ENCODE results near the gene MSANTD2.

MSANTD2 gene

GRCh38 chr11:124800226-124800929 lies at the start of gene MSANTD2:
Gene MSANTD2, minus strand, starts transcription at chr11:124800406. Its CDS starts 26 bp downstream, at chr11:124800380.
- H3K9me3 ChIP-seq (ENCODE audit: control insufficient read depth, low read depth, low read length) = no peaks in the 10 kb centered on the region
- H3K4me1 ChIP-seq (ENCODE audit: control insufficient read depth, low read depth, low read length) = peaks cover 16% of the 10 kb centered on the region
- no peaks in the 10 kb centered on the region for H3K27me3 ChIP-seq (ENCODE audit: control insufficient read depth, insufficient read depth, low read length)
- H3K36me3 ChIP-seq (ENCODE audit: control insufficient read depth, low read depth, low read length) = no peaks in the 10 kb centered on the region
- H3K27ac ChIP-seq (ENCODE audit: low read length) = peak within 1 kb of the TSS; percentile 48
- peak within 1 kb of the TSS; percentile 65 for H3K4me3 ChIP-seq (ENCODE audit: low read length)
- H3K9ac ChIP-seq (ENCODE audit: low read length) = peak within 1 kb of the TSS; percentile 55

- Histone ChIP-seq H3K27me3 (ENCODE audit: control insufficient read depth, insufficient read depth, low read length) (peaks cover 100% of the 10 kb centered on the region), H3K4me3 (ENCODE audit: low read length) (no peak overlapping the region), H3K9me3 (ENCODE audit: control insufficient read depth, low read depth, low read length) (no peaks in the 10 kb centered on the region), H3K36me3 (ENCODE audit: control insufficient read depth, low read depth, low read length) (no peaks in the 10 kb centered on the region), H3K27ac (ENCODE audit: low read length) (no peak overlapping the region), H3K4me1 (ENCODE audit: control insufficient read depth, low read depth, low read length) (peaks cover 17% of the 10 kb centered on the region), H3K9ac (ENCODE audit: low read length) (no peak overlapping the region)
These were observed 46.0 kb upstream of the MSANTD2 start for GRCh38 chr11:124846070-124846673.

DNA sequence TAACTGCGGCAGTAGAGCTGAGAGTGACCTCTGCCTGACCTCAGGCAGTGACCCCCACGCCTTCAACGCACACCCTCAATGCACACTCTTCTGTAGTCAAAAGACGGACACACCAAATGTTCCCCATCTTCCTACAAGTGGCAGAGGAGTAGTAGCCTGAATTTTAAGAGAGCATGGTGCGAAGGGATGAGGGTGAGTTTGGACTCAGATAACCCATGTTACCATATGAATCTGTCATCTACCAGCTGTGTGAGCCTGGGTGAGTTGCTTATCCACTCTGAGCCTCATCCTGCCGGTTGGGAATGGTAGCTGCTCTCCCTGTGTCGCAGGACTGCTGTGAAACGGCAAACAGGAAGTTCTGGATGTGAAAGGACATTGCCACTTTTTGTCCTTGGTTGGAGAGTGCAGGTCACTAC lies 44.5 kb upstream of the MSANTD2 start:
- Histone ChIP-seq H3K27me3 (ENCODE audit: control insufficient read depth, insufficient read depth, low read length) (peaks cover 100% of the 10 kb centered on the region), H3K36me3 (ENCODE audit: control insufficient read depth, low read depth, low read length) (no peaks in the 10 kb centered on the region), H3K4me1 (ENCODE audit: control insufficient read depth, low read depth, low read length) (peaks cover 22% of the 10 kb centered on the region), H3K4me3 (ENCODE audit: low read length) (no peak overlapping the region), H3K9ac (ENCODE audit: low read length) (no peak overlapping the region), H3K27ac (ENCODE audit: low read length) (no peak overlapping the region), H3K9me3 (ENCODE audit: control insufficient read depth, low read depth, low read length) (no peaks in the 10 kb centered on the region)

- H3K27ac ChIP-seq (ENCODE audit: low read length) = no peak overlapping the region
- H3K9ac ChIP-seq (ENCODE audit: low read length) = no peak overlapping the region
- H3K4me1 ChIP-seq (ENCODE audit: control insufficient read depth, low read depth, low read length) = peaks cover 22% of the 10 kb centered on the region
- no peaks in the 10 kb centered on the region for H3K36me3 ChIP-seq (ENCODE audit: control insufficient read depth, low read depth, low read length)
- peak overlapping the region; percentile 49 for H3K4me3 ChIP-seq (ENCODE audit: low read length)
- no peaks in the 10 kb centered on the region for H3K9me3 ChIP-seq (ENCODE audit: control insufficient read depth, low read depth, low read length)
- H3K27me3 ChIP-seq (ENCODE audit: control insufficient read depth, insufficient read depth, low read length) = peaks cover 100% of the 10 kb centered on the region
These were observed 43.4 kb upstream of the MSANTD2 start for GRCh38 chr11:124843616-124843910.

GRCh38 chr11:124842305-124842704 lies 42.1 kb upstream of the MSANTD2 start:
- Histone ChIP-seq H3K9me3 (ENCODE audit: control insufficient read depth, low read depth, low read length) (no peaks in the 10 kb centered on the region), H3K36me3 (ENCODE audit: control insufficient read depth, low read depth, low read length) (no peaks in the 10 kb centered on the region), H3K27me3 (ENCODE audit: control insufficient read depth, insufficient read depth, low read length) (peaks cover 100% of the 10 kb centered on the region), H3K9ac (ENCODE audit: low read length) (no peak overlapping the region), H3K4me3 (ENCODE audit: low read length) (peak overlapping the region; percentile 49), H3K27ac (ENCODE audit: low read length) (no peak overlapping the region), H3K4me1 (ENCODE audit: control insufficient read depth, low read depth, low read length) (peaks cover 20% of the 10 kb centered on the region)

GRCh38 chr11:124841840-124842239 lies 41.6 kb upstream of the MSANTD2 start:
- Histone ChIP-seq H3K27ac (ENCODE audit: low read length) (no peak overlapping the region), H3K4me1 (ENCODE audit: control insufficient read depth, low read depth, low read length) (peaks cover 23% of the 10 kb centered on the region), H3K9me3 (ENCODE audit: control insufficient read depth, low read depth, low read length) (no peaks in the 10 kb centered on the region), H3K36me3 (ENCODE audit: control insufficient read depth, low read depth, low read length) (no peaks in the 10 kb centered on the region), H3K27me3 (ENCODE audit: control insufficient read depth, insufficient read depth, low read length) (peaks cover 100% of the 10 kb centered on the region), H3K4me3 (ENCODE audit: low read length) (no peak overlapping the region), H3K9ac (ENCODE audit: low read length) (no peak overlapping the region)

DNA sequence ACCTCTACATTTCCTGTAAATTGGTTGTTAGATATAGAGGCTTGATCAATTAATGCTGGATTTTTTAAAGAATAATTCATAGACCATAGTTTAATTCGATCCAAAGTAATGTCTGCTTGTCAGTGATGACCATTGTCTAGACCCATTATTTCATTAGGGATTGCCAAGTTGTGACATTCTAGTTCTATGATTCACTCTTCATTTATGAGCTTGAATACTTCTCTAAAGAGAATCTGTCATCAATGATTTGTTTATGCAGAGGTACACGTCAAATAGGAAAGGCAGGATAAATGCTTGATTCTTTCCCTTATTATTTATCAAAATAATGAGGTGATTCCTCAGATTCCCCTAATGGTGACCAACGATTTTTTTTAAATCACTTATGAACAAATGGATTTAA lies 41.0 kb upstream of the MSANTD2 start:
- H3K4me3 ChIP-seq (ENCODE audit: low read length) = no peak overlapping the region
- no peak overlapping the region for H3K9ac ChIP-seq (ENCODE audit: low read length)
- peaks cover 23% of the 10 kb centered on the region for H3K4me1 ChIP-seq (ENCODE audit: control insufficient read depth, low read depth, low read length)
- H3K27me3 ChIP-seq (ENCODE audit: control insufficient read depth, insufficient read depth, low read length) = peaks cover 100% of the 10 kb centered on the region
- H3K36me3 ChIP-seq (ENCODE audit: control insufficient read depth, low read depth, low read length) = no peaks in the 10 kb centered on the region
- H3K27ac ChIP-seq (ENCODE audit: low read length) = no peak overlapping the region
- H3K9me3 ChIP-seq (ENCODE audit: control insufficient read depth, low read depth, low read length) = no peaks in the 10 kb centered on the region

- Histone ChIP-seq H3K9ac (ENCODE audit: low read length) (no peak overlapping the region), H3K27ac (ENCODE audit: low read length) (no peak overlapping the region), H3K27me3 (ENCODE audit: control insufficient read depth, insufficient read depth, low read length) (peaks cover 99% of the 10 kb centered on the region)
These were observed 40.5 kb upstream of the MSANTD2 start for GRCh38 chr11:124840666-124841065.

GRCh38 chr11:124839972-124840621 lies 39.9 kb upstream of the MSANTD2 start:
- no peak overlapping the region for H3K9ac ChIP-seq (ENCODE audit: low read length)
- H3K4me3 ChIP-seq (ENCODE audit: low read length) = peak overlapping the region; percentile 46

More at GRCh38 chr11:124840666-124841065, 40.5 kb upstream of the MSANTD2 start:
- Histone ChIP-seq H3K4me3 (ENCODE audit: low read length) (no peak overlapping the region), H3K4me1 (ENCODE audit: control insufficient read depth, low read depth, low read length) (peaks cover 23% of the 10 kb centered on the region), H3K36me3 (ENCODE audit: control insufficient read depth, low read depth, low read length) (no peaks in the 10 kb centered on the region), H3K9me3 (ENCODE audit: control insufficient read depth, low read depth, low read length) (no peaks in the 10 kb centered on the region)

GRCh38 chr11:124839128-124839971 lies 39.1 kb upstream of the MSANTD2 start:
- Histone ChIP-seq H3K36me3 (ENCODE audit: control insufficient read depth, low read depth, low read length) (no peaks in the 10 kb centered on the region), H3K4me3 (ENCODE audit: low read length) (peak overlapping the region; percentile 46), H3K9me3 (ENCODE audit: control insufficient read depth, low read depth, low read length) (no peaks in the 10 kb centered on the region), H3K4me1 (ENCODE audit: control insufficient read depth, low read depth, low read length) (peaks cover 19% of the 10 kb centered on the region), H3K27me3 (ENCODE audit: control insufficient read depth, insufficient read depth, low read length) (peaks cover 85% of the 10 kb centered on the region), H3K27ac (ENCODE audit: low read length) (no peak overlapping the region), H3K9ac (ENCODE audit: low read length) (no peak overlapping the region)

More at GRCh38 chr11:124839972-124840621, 39.9 kb upstream of the MSANTD2 start:
- H3K4me1 ChIP-seq (ENCODE audit: control insufficient read depth, low read depth, low read length) = peaks cover 23% of the 10 kb centered on the region
- peaks cover 93% of the 10 kb centered on the region for H3K27me3 ChIP-seq (ENCODE audit: control insufficient read depth, insufficient read depth, low read length)
- H3K36me3 ChIP-seq (ENCODE audit: control insufficient read depth, low read depth, low read length) = no peaks in the 10 kb centered on the region
- no peaks in the 10 kb centered on the region for H3K9me3 ChIP-seq (ENCODE audit: control insufficient read depth, low read depth, low read length)
- no peak overlapping the region for H3K27ac ChIP-seq (ENCODE audit: low read length)

DNA sequence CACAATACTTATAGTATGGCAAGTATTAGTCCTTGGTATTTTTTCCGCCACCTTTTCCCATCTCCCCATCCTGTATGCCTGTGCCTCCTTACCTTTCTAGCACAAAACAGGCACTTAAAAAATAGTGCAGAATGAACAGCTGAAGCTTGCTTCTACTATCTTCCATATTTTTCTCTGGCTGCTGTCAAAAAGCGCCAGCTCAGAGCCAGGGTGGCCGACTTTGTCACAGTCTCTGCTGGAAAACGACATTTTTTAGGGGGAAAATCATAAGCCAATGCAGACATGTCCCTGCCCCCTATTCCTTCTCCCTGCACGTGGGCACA lies 38.6 kb upstream of the MSANTD2 start:
- H3K27me3 ChIP-seq (ENCODE audit: control insufficient read depth, insufficient read depth, low read length) = peaks cover 80% of the 10 kb centered on the region

More for the DNA sequence above, 38.6 kb upstream of the MSANTD2 start:
- Histone ChIP-seq H3K27ac (ENCODE audit: low read length) (no peak overlapping the region), H3K4me3 (ENCODE audit: low read length) (peak overlapping the region; percentile 46), H3K4me1 (ENCODE audit: control insufficient read depth, low read depth, low read length) (peaks cover 19% of the 10 kb centered on the region), H3K36me3 (ENCODE audit: control insufficient read depth, low read depth, low read length) (no peaks in the 10 kb centered on the region), H3K9ac (ENCODE audit: low read length) (no peak overlapping the region), H3K9me3 (ENCODE audit: control insufficient read depth, low read depth, low read length) (no peaks in the 10 kb centered on the region)
